VCaP (cell line): ENCODE data around the gene FBXO3.

ENCODE experiments used
- H3K27ac ChIP-seq: fragments of 450-650 bp; 2 replicates; pipeline ENCODE4 v1.5.1; 2017
- TF ChIP-seq, protein P1 (sequence below): fragments of 450-650 bp; conservative IDR thresholded peaks from 2 replicates; pipeline ENCODE4 v1.5.1; 2017; ENCODE audit warnings: mild to moderate bottlenecking, moderate library complexity

The FBXO3 gene

GRCh38 chr11:33699515-33700062 lies 74.7 kb downstream of the FBXO3 start:
- H3K27ac ChIP-seq, result no peak overlapping the region
- TF ChIP-seq, protein P1, sequence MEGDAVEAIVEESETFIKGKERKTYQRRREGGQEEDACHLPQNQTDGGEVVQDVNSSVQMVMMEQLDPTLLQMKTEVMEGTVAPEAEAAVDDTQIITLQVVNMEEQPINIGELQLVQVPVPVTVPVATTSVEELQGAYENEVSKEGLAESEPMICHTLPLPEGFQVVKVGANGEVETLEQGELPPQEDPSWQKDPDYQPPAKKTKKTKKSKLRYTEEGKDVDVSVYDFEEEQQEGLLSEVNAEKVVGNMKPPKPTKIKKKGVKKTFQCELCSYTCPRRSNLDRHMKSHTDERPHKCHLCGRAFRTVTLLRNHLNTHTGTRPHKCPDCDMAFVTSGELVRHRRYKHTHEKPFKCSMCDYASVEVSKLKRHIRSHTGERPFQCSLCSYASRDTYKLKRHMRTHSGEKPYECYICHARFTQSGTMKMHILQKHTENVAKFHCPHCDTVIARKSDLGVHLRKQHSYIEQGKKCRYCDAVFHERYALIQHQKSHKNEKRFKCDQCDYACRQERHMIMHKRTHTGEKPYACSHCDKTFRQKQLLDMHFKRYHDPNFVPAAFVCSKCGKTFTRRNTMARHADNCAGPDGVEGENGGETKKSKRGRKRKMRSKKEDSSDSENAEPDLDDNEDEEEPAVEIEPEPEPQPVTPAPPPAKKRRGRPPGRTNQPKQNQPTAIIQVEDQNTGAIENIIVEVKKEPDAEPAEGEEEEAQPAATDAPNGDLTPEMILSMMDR, result no peak

- H3K27ac ChIP-seq, result no peak overlapping the region
- TF ChIP-seq, protein P1, result no peak
Measured at GRCh38 chr11:33698921-33699320, 75.4 kb downstream of the FBXO3 start.

DNA sequence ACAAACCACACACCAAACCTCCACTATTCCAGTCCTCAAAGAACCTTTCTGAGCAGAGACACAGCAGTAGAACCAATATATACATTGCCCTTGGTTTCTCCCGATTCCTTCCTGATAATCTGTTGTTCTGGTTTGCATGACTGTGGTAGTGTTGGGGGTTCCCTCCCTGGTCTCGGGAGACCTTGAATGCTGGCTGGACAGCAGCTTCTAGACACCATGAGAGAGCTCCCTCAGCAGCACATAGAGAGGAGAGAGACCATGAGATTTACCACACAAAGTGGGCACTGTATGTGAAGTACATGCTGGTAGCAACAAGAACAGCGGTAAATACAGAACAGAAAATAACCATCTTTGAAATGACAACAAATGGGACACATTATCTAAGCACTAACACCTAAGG lies 76.3 kb downstream of the FBXO3 start:
- H3K27ac ChIP-seq, result no peak overlapping the region
- TF ChIP-seq, protein P1, result no peak

- H3K27ac ChIP-seq, result no peak overlapping the region
- TF ChIP-seq, protein P1, result no peak
Measured at GRCh38 chr11:33696931-33697638, 77.2 kb downstream of the FBXO3 start.

- TF ChIP-seq, protein P1, result no peak
- H3K27ac ChIP-seq, result no peak overlapping the region
Measured at GRCh38 chr11:33696411-33696810, 77.9 kb downstream of the FBXO3 start.

DNA sequence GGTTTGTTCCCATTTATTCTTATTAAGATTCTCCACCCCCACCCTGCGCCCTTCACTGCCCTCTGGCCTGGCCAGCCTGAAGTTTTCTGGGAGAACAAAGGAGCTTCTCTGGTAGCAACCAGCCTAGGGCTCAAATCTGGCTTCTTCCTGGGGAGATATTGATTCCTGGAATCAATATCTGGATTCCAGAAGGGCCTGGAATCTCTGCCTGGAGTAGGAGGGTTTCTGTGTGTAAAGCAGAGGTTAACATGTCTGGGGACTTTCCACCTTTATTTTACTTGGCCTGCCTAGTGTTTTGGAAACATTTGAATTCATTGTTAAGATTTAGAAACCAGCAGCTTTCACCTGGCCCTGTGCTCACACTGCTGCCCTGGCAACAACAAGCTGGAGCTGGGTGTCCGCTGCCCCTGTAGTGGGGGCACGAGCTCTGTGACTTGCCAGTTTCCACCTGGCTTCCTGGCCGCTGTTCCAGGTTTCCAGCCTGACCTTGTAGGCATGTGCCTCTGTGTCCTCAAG lies 79.2 kb downstream of the FBXO3 start:
- no peak overlapping the region for H3K27ac ChIP-seq
- TF ChIP-seq, protein P1, result no peak

DNA sequence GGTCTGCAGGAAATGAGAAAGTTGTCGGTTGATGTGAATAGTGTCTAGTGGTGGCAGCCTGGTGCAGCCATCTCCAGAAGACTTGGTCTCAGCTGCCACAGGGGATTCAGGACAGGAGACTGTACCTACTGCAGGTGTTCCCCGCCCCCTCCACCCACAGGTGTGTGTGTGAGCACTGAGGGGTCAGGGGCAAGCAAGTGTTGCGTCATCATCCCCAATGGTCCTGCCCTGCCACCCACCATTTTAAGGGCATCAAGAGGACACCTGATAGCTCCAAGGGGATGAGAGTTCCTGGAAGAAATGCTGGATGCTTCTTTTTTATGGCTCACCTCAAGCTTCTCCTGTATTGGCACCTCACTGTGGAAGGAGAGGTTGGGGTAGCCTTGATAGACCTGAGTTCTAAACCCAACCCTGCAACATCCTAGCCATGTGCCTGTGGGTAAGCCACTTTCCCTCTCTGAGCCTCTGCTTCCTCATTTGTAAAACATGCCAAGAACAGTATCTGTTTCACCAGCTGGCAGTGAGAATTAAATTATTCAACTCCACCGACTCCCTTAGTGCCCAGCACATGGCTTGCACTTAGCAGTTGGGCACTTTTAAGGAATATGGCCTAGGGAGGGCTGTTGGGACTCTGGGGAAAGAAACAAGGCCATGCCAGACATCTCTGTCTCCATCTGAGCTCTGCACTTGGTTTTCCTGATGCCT lies 79.8 kb downstream of the FBXO3 start:
- TF ChIP-seq, protein P1, result no peak
- H3K27ac ChIP-seq, result no peak overlapping the region
